CD4-positive, CD25-positive, alpha-beta regulatory T cell (primary cell): ENCODE results near the gene APPBP2. TPM values are rescaled to one million over a fixed set of nuclear protein-coding genes. Genes with fewer than 3 reads are reported as not detected.
"Not testable (repeated sequence)": the region's sequence is repeated elsewhere in the genome, so short reads cannot be mapped to it uniquely, and the experiment has no call there.

Source experiments
- ATAC-seq, 2 donors: fragments of 150-1000 bp; cut with Tn5 transposase; one replicate each; pipeline ENCODE4 v1.10.0; 2021; ENCODE audit warnings: low read depth in 2 of 2, moderate number of reproducible peaks in 2 of 2, moderate library complexity in 1 of 2
- DNase-seq, 3 donors: peaks; one replicate each; pipeline versions ENCODE4 v3.0.0 to v3.0.0-alpha.2; 2012 to 2022; ENCODE audit warnings: mixed read lengths in 1 of 3
- H3K27ac ChIP-seq: one replicate; pipeline ENCODE4 v1.7.0; 2013; ENCODE audit warnings: mild to moderate bottlenecking, low read length; ENCODE audit not compliant: insufficient read depth, poor library complexity, severe bottlenecking
- H3K27me3 ChIP-seq: one replicate; pipeline ENCODE4 v1.7.0; 2013; ENCODE audit warnings: low read length; ENCODE audit not compliant: control insufficient read depth, insufficient read depth
- H3K36me3 ChIP-seq: one replicate; pipeline ENCODE4 v1.7.0; 2013; ENCODE audit warnings: mild to moderate bottlenecking, low read length, moderate library complexity; ENCODE audit not compliant: control insufficient read depth, insufficient read depth
- H3K4me1 ChIP-seq: 2 replicates; pipeline ENCODE4 v1.7.0; 2013; ENCODE audit warnings: mild to moderate bottlenecking, low read length; ENCODE audit not compliant: insufficient read depth, control insufficient read depth, poor library complexity, severe bottlenecking
- H3K4me3 ChIP-seq: one replicate; pipeline ENCODE4 v1.7.0; 2013; ENCODE audit warnings: low read depth, mild to moderate bottlenecking, low read length, moderate library complexity
- H3K9me3 ChIP-seq, 2 experiments: 1 replicate in 1 of 2; 2 replicates in 1 of 2; pipeline ENCODE4 v1.7.0; 2013; ENCODE audit warnings: low read length in 2 of 2, mild to moderate bottlenecking in 1 of 2, moderate library complexity in 1 of 2; ENCODE audit not compliant: control insufficient read depth in 2 of 2
- H3K27ac Mint-ChIP-seq, 3 donors: one replicate each; pipeline ENCODE4 v1.8.0; 2020 to 2022; ENCODE audit warnings: mild to moderate bottlenecking in 3 of 3, mixed read lengths in 3 of 3, moderate library complexity in 2 of 3
- H3K27me3 Mint-ChIP-seq: one replicate; pipeline ENCODE4 v1.8.0; 2022; ENCODE audit warnings: mild to moderate bottlenecking, mixed read lengths
- H3K36me3 Mint-ChIP-seq: one replicate; pipeline ENCODE4 v1.8.0; 2020; ENCODE audit warnings: mixed read lengths
- H3K4me1 Mint-ChIP-seq, 4 donors: one replicate each; pipeline ENCODE4 v1.8.0; 2020 to 2022; ENCODE audit warnings: mixed read lengths in 4 of 4, mild to moderate bottlenecking in 1 of 4
- H3K4me3 Mint-ChIP-seq, 4 donors: one replicate each; pipeline ENCODE4 v1.8.0; 2020 to 2022; ENCODE audit warnings: mild to moderate bottlenecking in 4 of 4, mixed read lengths in 4 of 4, moderate library complexity in 3 of 4
- H3K9me3 Mint-ChIP-seq, 7 donors: one replicate each; pipeline ENCODE4 v1.8.0; 2020 to 2022; ENCODE audit warnings: mixed read lengths in 7 of 7, mild to moderate bottlenecking in 3 of 7, moderate library complexity in 2 of 7
- polyA plus RNA-seq, 4 donors: library from polyadenylated mRNA; unstranded; fragments of 300-500 nt; fragmentation: Illumina TruSeq; gene quantifications; one replicate each; pipeline ENCODE4 v1.2.3, GENCODE V29; 2021
- total RNA-seq: library from RNA; stranded (reverse); gene quantifications from one replicate; pipeline ENCODE4 v1.2.3, GENCODE V29; 2022

The APPBP2 gene
- total and polyA plus RNA-seq, 5 donors from 2014 or later = 26.2 to 39.1 (median 33.5) TPM

DNA sequence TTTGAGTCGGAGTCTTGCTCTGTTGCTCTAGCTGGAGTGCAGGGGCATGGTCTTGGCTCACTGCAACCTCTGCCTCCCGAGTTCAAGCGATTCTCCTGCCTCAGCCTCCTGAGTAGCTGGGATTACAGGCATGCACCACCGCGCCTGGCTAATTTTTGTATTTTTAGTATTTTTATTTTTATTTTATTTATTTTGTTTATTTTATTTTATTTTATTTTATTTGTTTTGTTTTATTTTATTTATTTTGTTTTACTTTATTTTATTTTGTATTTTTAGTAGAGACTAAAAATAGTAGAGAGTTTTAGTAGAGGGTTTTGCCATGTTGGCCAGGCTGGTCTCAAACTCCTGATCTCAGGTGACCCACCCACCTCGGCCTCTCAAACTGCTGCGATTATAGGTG, 106.2 kb downstream of the APPBP2 start:
- H3K27ac ChIP-seq, H3K27me3 ChIP-seq, H3K9me3 Mint-ChIP-seq, H3K36me3 Mint-ChIP-seq, H3K4me1 Mint-ChIP-seq, H3K9me3 ChIP-seq, ATAC-seq, H3K4me3 Mint-ChIP-seq, H3K36me3 ChIP-seq, H3K27ac Mint-ChIP-seq, H3K27me3 Mint-ChIP-seq, DNase-seq, H3K4me3 ChIP-seq: not testable (repeated sequence)
- H3K4me1 ChIP-seq = peaks cover 10% of the 10 kb centered on the region

- not testable (repeated sequence) for H3K4me3 ChIP-seq, H3K27ac Mint-ChIP-seq, H3K9me3 Mint-ChIP-seq, ATAC-seq, H3K4me1 Mint-ChIP-seq, DNase-seq, H3K36me3 ChIP-seq, H3K27me3 Mint-ChIP-seq, H3K27ac ChIP-seq, H3K9me3 ChIP-seq, H3K27me3 ChIP-seq, H3K36me3 Mint-ChIP-seq
- H3K4me1 ChIP-seq = peaks cover 10% of the 10 kb centered on the region
- H3K4me3 Mint-ChIP-seq = peak overlapping the region in 1 of 4 donors; percentile 19
Measured at GRCh38 chr17:60419003-60419402, 107.0 kb downstream of the APPBP2 start.

- peaks cover 10% of the 10 kb centered on the region for H3K27me3 Mint-ChIP-seq
- ATAC-seq = no peak
Measured at GRCh38 chr17:60416368-60416925, 109.6 kb downstream of the APPBP2 start.

GRCh38 chr17:60415146-60415545, 110.9 kb downstream of the APPBP2 start:
- Mint-ChIP-seq H3K27ac (no peak overlapping the region), H3K4me1 (no peaks in the 10 kb centered on the region)
- DNase-seq = no peak

More at GRCh38 chr17:60416368-60416925, 109.6 kb downstream of the APPBP2 start:
- Mint-ChIP-seq H3K4me3 (no peak overlapping the region), H3K27ac (no peak overlapping the region), H3K36me3 (no peaks in the 10 kb centered on the region), H3K4me1 (peaks cover 0 to 5% (median 2%) of the 10 kb centered on the region in 4 donors), H3K9me3 (no peaks in the 10 kb centered on the region)
- Histone ChIP-seq H3K4me1 (peaks cover 5% of the 10 kb centered on the region), H3K27me3 (no peaks in the 10 kb centered on the region), H3K27ac (no peak overlapping the region), H3K4me3 (no peak overlapping the region), H3K9me3 (no peaks in the 10 kb centered on the region), H3K36me3 (no peaks in the 10 kb centered on the region)
- DNase-seq = no peak

DNA sequence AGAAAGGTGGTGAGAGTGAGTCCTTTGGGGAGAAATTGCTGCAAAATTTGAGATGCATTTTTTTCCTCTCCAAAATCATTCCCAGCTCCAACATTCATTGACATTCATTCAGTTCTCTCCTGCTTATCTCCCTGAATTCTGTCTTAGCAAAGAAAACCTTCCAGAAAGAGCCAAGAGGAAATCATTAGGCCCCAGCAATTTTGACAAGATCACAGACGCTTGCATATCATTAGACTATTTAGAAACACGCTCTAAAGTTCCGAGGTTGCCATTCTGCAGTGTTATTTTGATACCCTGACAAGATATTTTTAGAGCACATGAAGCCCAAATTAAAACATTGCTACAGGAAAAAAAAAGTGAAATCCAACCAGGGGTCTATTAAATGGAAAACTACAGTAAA, 113.3 kb downstream of the APPBP2 start:
- no peaks in the 10 kb centered on the region for H3K4me1 Mint-ChIP-seq
- H3K4me3 Mint-ChIP-seq = no peak overlapping the region
- H3K36me3 Mint-ChIP-seq = no peaks in the 10 kb centered on the region
- ATAC-seq (no peak), DNase-seq (no peak)
- peaks cover 25% of the 10 kb centered on the region for H3K27me3 Mint-ChIP-seq
- Histone ChIP-seq H3K9me3 (no peaks in the 10 kb centered on the region), H3K4me3 (no peak overlapping the region), H3K4me1 (no peaks in the 10 kb centered on the region), H3K27ac (no peak overlapping the region), H3K27me3 (no peaks in the 10 kb centered on the region), H3K36me3 (no peaks in the 10 kb centered on the region)
- no peaks in the 10 kb centered on the region for H3K9me3 Mint-ChIP-seq
- no peak overlapping the region for H3K27ac Mint-ChIP-seq

More at GRCh38 chr17:60415146-60415545, 110.9 kb downstream of the APPBP2 start:
- peaks cover 10% of the 10 kb centered on the region for H3K27me3 Mint-ChIP-seq
- ATAC-seq = no peak
- H3K36me3 ChIP-seq = no peaks in the 10 kb centered on the region
- H3K4me1 ChIP-seq = no peaks in the 10 kb centered on the region
- H3K4me3 ChIP-seq = no peak overlapping the region
- H3K27ac ChIP-seq = no peak overlapping the region
- no peaks in the 10 kb centered on the region for H3K9me3 Mint-ChIP-seq
- H3K9me3 ChIP-seq = no peaks in the 10 kb centered on the region
- no peaks in the 10 kb centered on the region for H3K27me3 ChIP-seq
- H3K36me3 Mint-ChIP-seq = no peaks in the 10 kb centered on the region
- H3K4me3 Mint-ChIP-seq = no peak overlapping the region

DNA sequence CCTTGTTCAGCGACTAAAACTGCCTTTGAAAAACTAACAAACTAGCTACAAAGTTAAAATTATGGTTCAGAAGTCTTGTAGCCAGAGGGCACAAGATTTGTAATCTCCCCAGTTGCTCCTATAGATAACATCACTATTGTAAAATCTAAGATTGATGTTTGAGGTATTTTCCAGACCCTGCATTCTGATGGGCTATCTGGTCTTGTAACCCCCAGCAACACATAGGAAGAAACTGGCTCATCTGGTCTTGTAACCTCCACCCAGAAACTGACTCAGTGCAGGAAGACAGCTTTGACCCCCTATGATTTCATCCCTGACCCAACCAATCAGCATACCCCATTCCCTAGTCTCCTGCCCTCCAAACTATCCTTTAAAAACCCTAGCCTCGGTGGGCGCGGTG, 116.0 kb downstream of the APPBP2 start:
- ATAC-seq = no peak
- Mint-ChIP-seq H3K27me3 (peaks cover 30% of the 10 kb centered on the region), H3K36me3 (no peaks in the 10 kb centered on the region), H3K27ac (no peak overlapping the region), H3K4me3 (no peak overlapping the region), H3K4me1 (no peaks in the 10 kb centered on the region), H3K9me3 (no peaks in the 10 kb centered on the region)
- H3K36me3 ChIP-seq = no peaks in the 10 kb centered on the region
- H3K9me3 ChIP-seq = no peaks in the 10 kb centered on the region
- peaks cover 5% of the 10 kb centered on the region for H3K27me3 ChIP-seq
- no peak overlapping the region for H3K4me3 ChIP-seq
- no peaks in the 10 kb centered on the region for H3K4me1 ChIP-seq
- no peak for DNase-seq
- no peak overlapping the region for H3K27ac ChIP-seq

- Mint-ChIP-seq H3K27ac (no peak overlapping the region), H3K27me3 (peaks cover 27% of the 10 kb centered on the region), H3K4me3 (no peak overlapping the region), H3K9me3 (no peaks in the 10 kb centered on the region), H3K36me3 (no peaks in the 10 kb centered on the region), H3K4me1 (no peaks in the 10 kb centered on the region)
- Histone ChIP-seq H3K27me3 (peaks cover 5% of the 10 kb centered on the region), H3K36me3 (no peaks in the 10 kb centered on the region), H3K4me1 (no peaks in the 10 kb centered on the region), H3K27ac (no peak overlapping the region), H3K4me3 (no peak overlapping the region), H3K9me3 (no peaks in the 10 kb centered on the region)
- DNase-seq (no peak), ATAC-seq (no peak)
Measured at GRCh38 chr17:60406887-60407286, 119.2 kb downstream of the APPBP2 start.

GRCh38 chr17:60403962-60404361, 122.1 kb downstream of the APPBP2 start:
- Mint-ChIP-seq H3K36me3 (no peaks in the 10 kb centered on the region), H3K27me3 (peaks cover 25% of the 10 kb centered on the region), H3K4me1 (peaks cover 0 to 5% (median 2%) of the 10 kb centered on the region in 4 donors), H3K4me3 (no peak overlapping the region), H3K27ac (no peak overlapping the region), H3K9me3 (peaks cover 0 to 4% (median 0%) of the 10 kb centered on the region in 7 donors)
- Histone ChIP-seq H3K4me1 (no peaks in the 10 kb centered on the region), H3K9me3 (no peaks in the 10 kb centered on the region), H3K27me3 (peaks cover 5% of the 10 kb centered on the region), H3K36me3 (no peaks in the 10 kb centered on the region), H3K4me3 (no peak overlapping the region), H3K27ac (no peak overlapping the region)
- DNase-seq = no peak
- no peak for ATAC-seq
